H9 (cell line): ENCODE measurements around the gene ANTXRL. TPM values are rescaled to one million over a fixed set of nuclear protein-coding genes. Genes with fewer than 3 reads are reported as not detected.

Experiments
- DNase-seq: peaks from one replicate; pipeline ENCODE4 v3.0.0-alpha.2; 2017
- H2AFZ ChIP-seq: one replicate; pipeline ENCODE4 v1.6.1; 2013; ENCODE audit warnings: mild to moderate bottlenecking, low read length, control low read depth, moderate library complexity
- H2AK5ac ChIP-seq: 2 replicates; pipeline ENCODE4 v1.6.1; 2013; ENCODE audit warnings: low read length, control low read depth, mixed read lengths; ENCODE audit not compliant: insufficient read length
- H2BK120ac ChIP-seq: one replicate; pipeline ENCODE4 v1.6.1; 2013; ENCODE audit warnings: low read depth, mild to moderate bottlenecking, low read length, control low read depth, inconsistent platforms; ENCODE audit not compliant: poor library complexity, severe bottlenecking
- H2BK12ac ChIP-seq: 2 replicates; pipeline ENCODE4 v1.6.1; 2013; ENCODE audit warnings: low read length, control low read depth, mixed read lengths, low read depth; ENCODE audit not compliant: insufficient read length
- H2BK15ac ChIP-seq: 2 replicates; pipeline ENCODE4 v1.6.1; 2013; ENCODE audit warnings: low read depth, low read length, control low read depth
- H2BK20ac ChIP-seq: one replicate; pipeline ENCODE4 v1.6.1; 2013; ENCODE audit warnings: low read depth, mild to moderate bottlenecking, low read length, control low read depth, inconsistent platforms; ENCODE audit not compliant: poor library complexity, severe bottlenecking
- H2BK5ac ChIP-seq: 2 replicates; pipeline ENCODE4 v1.6.1; 2013; ENCODE audit warnings: low read length, control low read depth, mixed read lengths; ENCODE audit not compliant: insufficient read length
- H3K14ac ChIP-seq: 2 replicates; pipeline ENCODE4 v1.6.1; 2013; ENCODE audit warnings: low read length, control low read depth; ENCODE audit not compliant: insufficient read depth
- H3K18ac ChIP-seq: 2 replicates; pipeline ENCODE4 v1.6.1; 2013; ENCODE audit warnings: low read depth, mild to moderate bottlenecking, mixed read lengths, low read length, control low read depth; ENCODE audit not compliant: insufficient read length
- H3K23ac ChIP-seq: 2 replicates; pipeline ENCODE4 v1.6.1; 2013; ENCODE audit warnings: low read length, control low read depth, mixed read lengths, low read depth; ENCODE audit not compliant: insufficient read length
- H3K23me2 ChIP-seq: 2 replicates; pipeline ENCODE4 v1.6.1; 2013; ENCODE audit warnings: low read depth, mild to moderate bottlenecking, mixed read lengths, low read length, control low read depth; ENCODE audit not compliant: insufficient read length, poor library complexity, severe bottlenecking
- H3K27ac ChIP-seq: 2 replicates; pipeline ENCODE4 v1.5.1; 2013; ENCODE audit warnings: low read length, control low read depth, mixed read lengths, low read depth; ENCODE audit not compliant: insufficient read length
- H3K27me3 ChIP-seq: 2 replicates; pipeline ENCODE4 v1.6.1; 2013; ENCODE audit warnings: low read length, control low read depth, inconsistent platforms; ENCODE audit not compliant: insufficient read depth
- H3K4ac ChIP-seq: 2 replicates; pipeline ENCODE4 v1.6.1; 2013; ENCODE audit warnings: low read depth, mild to moderate bottlenecking, control low read depth, inconsistent platforms, low read length, moderate library complexity
- H3K4me1 ChIP-seq: 2 replicates; pipeline ENCODE4 v1.6.1; 2013; ENCODE audit warnings: low read length, control low read depth, inconsistent platforms; ENCODE audit not compliant: insufficient read depth
- H3K4me2 ChIP-seq: 2 replicates; pipeline ENCODE4 v1.6.1; 2013; ENCODE audit warnings: low read length, control low read depth, mixed read lengths; ENCODE audit not compliant: insufficient read length, insufficient read depth
- H3K56ac ChIP-seq: 2 replicates; pipeline ENCODE4 v1.6.1; 2013; ENCODE audit warnings: low read depth, mild to moderate bottlenecking, mixed read lengths, low read length, control low read depth; ENCODE audit not compliant: insufficient read length
- H3K79me1 ChIP-seq: 2 replicates; pipeline ENCODE4 v1.6.1; 2013; ENCODE audit warnings: low read depth, mild to moderate bottlenecking, moderate library complexity, low read length, control low read depth, inconsistent platforms; ENCODE audit not compliant: insufficient read depth, poor library complexity, severe bottlenecking
- H3K79me2 ChIP-seq: 2 replicates; pipeline ENCODE4 v1.6.1; 2013; ENCODE audit warnings: low read length, control low read depth, inconsistent platforms; ENCODE audit not compliant: insufficient read depth
- H3K9ac ChIP-seq: 2 replicates; pipeline ENCODE4 v1.6.1; 2013; ENCODE audit warnings: low read length, control low read depth, mixed read lengths; ENCODE audit not compliant: insufficient read length; ENCODE audit errors: extremely low read depth
- H3K9me3 ChIP-seq: one replicate; pipeline ENCODE4 v1.6.1; 2013; ENCODE audit warnings: low read depth, low read length, inconsistent platforms; ENCODE audit not compliant: control insufficient read depth
- H3T11ph ChIP-seq: one replicate; pipeline ENCODE4 v1.6.1; 2013; ENCODE audit warnings: mild to moderate bottlenecking, low read length, control low read depth, inconsistent platforms
- H4K20me1 ChIP-seq: one replicate; pipeline ENCODE4 v1.6.1; 2013; ENCODE audit not compliant: control insufficient read depth, insufficient read length, insufficient read depth
- H4K5ac ChIP-seq: 2 replicates; pipeline ENCODE4 v1.6.1; 2013; ENCODE audit warnings: low read depth, mild to moderate bottlenecking, mixed read lengths, low read length, control low read depth; ENCODE audit not compliant: insufficient read length
- H4K8ac ChIP-seq: replicated peaks from 2 replicates; pipeline ENCODE4 v1.6.1; 2013; ENCODE audit warnings: low read length, control low read depth, mixed read lengths, low read depth; ENCODE audit not compliant: insufficient read length
- H4K91ac ChIP-seq: 2 replicates; pipeline ENCODE4 v1.6.1; 2013; ENCODE audit warnings: low read depth, mild to moderate bottlenecking, moderate library complexity, mixed read lengths, low read length, control low read depth; ENCODE audit not compliant: insufficient read length
- H3K27ac Mint-ChIP-seq, 3 experiments: 2 replicates in 2 of 3; 3 replicates in 1 of 3; pipeline ENCODE4 v1.8.0; 2020 to 2021; ENCODE audit warnings: mixed read lengths in 3 of 3, mild to moderate bottlenecking in 1 of 3, moderate library complexity in 1 of 3
- H3K27me3 Mint-ChIP-seq: 2 replicates; pipeline ENCODE4 v1.8.0; 2021; ENCODE audit warnings: low read depth, mild to moderate bottlenecking, moderate library complexity, mixed read lengths
- H3K36me3 Mint-ChIP-seq, 3 experiments: 2 replicates in 2 of 3; 3 replicates in 1 of 3; pipeline ENCODE4 v1.8.0; 2020 to 2021; ENCODE audit warnings: low read depth in 3 of 3, mixed read lengths in 3 of 3; ENCODE audit not compliant: insufficient read depth in 1 of 3
- H3K4me1 Mint-ChIP-seq, 2 experiments: 2 replicates each; pipeline ENCODE4 v1.8.0; 2020; ENCODE audit warnings: mixed read lengths in 2 of 2
- H3K4me3 Mint-ChIP-seq, 2 experiments: 2 replicates in 1 of 2; 3 replicates in 1 of 2; pipeline ENCODE4 v1.8.0; 2020 to 2021; ENCODE audit warnings: mild to moderate bottlenecking in 2 of 2, mixed read lengths in 2 of 2, moderate library complexity in 1 of 2
- H3K9me3 Mint-ChIP-seq, 2 experiments: 2 replicates in 1 of 2; 3 replicates in 1 of 2; pipeline ENCODE4 v1.8.0; 2020; ENCODE audit warnings: mild to moderate bottlenecking in 2 of 2, mixed read lengths in 2 of 2, moderate library complexity in 1 of 2
- WGBS: extraction: QIAGEN DNeasy Blood & Tissue Kit; methylation state at CpG from one replicate; pipeline ENCODE4 v1.1.7; 2013; ENCODE audit warnings: missing lambda C conversion rate, low lambda C conversion rate, mixed read lengths; ENCODE audit not compliant: insufficient read length; ENCODE audit errors: extremely low coverage; 5-methylcytosine and 5-hydroxymethylcytosine counted together
- total RNA-seq: library from RNA; stranded (reverse); gene quantifications from 2 replicates; pipeline ENCODE4 v1.2.1, GENCODE V29; 2021
- TF ChIP-seq, protein P1 (sequence below): fragments of 200-600 bp; sonication (generic); conservative IDR thresholded peaks from 3 replicates; pipeline ENCODE4 v1.8.0; 2021; ENCODE audit warnings: antibody characterized with exemption, mild to moderate bottlenecking

The ANTXRL gene
- total RNA-seq, 1 experiment from 2014 or later = not detected

DNA sequence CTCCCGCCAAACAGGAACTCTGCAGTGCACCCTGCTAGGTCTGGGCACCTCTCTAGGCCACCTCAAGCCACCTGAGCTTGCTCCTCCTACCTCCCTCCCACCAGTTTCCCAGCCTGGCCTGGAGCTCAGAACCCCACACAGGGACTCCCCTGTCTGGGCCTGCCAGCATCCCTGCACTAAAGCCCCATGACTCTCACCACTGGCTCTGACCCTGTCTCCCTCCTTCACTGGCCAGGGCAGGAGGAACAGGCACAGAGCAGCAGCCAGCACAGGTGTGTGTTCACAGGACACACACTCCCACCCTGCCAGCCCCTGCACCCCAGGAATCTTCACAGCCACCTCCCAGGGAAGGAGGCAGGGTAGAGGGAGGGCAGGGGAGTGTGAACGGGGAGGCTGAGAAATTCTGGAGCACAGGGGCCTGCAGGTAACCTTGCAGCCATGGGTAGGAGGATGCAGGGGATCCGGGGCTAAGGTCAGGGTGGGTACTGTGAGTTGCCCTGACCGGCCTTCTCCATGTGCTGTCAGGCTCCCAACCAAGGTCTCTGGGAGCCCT, 13.9 kb upstream of the ANTXRL start:
- Histone ChIP-seq H3K23ac (no peak overlapping the region), H3K4ac (no peak overlapping the region), H2BK12ac (no peak overlapping the region), H3K79me2 (no peaks in the 10 kb centered on the region), H3K27me3 (no peaks in the 10 kb centered on the region), H2AFZ (no peak overlapping the region), H2BK20ac (no peak overlapping the region), H3K23me2 (no peaks in the 10 kb centered on the region), H3K56ac (no peak overlapping the region), H3K9ac (no peak overlapping the region), H4K91ac (no peak overlapping the region), H4K8ac (no peak overlapping the region), H3K4me2 (no peak overlapping the region), H2BK15ac (no peak overlapping the region), H2AK5ac (no peak overlapping the region), H3T11ph (no peak overlapping the region), H4K5ac (no peak overlapping the region), H4K20me1 (no peaks in the 10 kb centered on the region), H3K14ac (no peak overlapping the region; the same call in 1 of the 2 replicates), H3K9me3 (no peaks in the 10 kb centered on the region), H3K79me1 (no peaks in the 10 kb centered on the region), H3K27ac (no peak overlapping the region), H2BK120ac (no peak overlapping the region), H2BK5ac (no peak overlapping the region), H3K4me1 (no peaks in the 10 kb centered on the region), H3K18ac (no peak overlapping the region)
- Mint-ChIP-seq H3K4me3 (no peak overlapping the region), H3K4me1 (peaks cover 10% of the 10 kb centered on the region in 2 experiments), H3K27ac (peak overlapping the region in 1 of 3 experiments; percentile 54; a peak in 1 of 7 replicates), H3K9me3 (no peaks in the 10 kb centered on the region), H3K36me3 (no peaks in the 10 kb centered on the region), H3K27me3 (peaks cover 7% of the 10 kb centered on the region; the same call in 1 of the 2 replicates)
- TF ChIP-seq, protein P1, sequence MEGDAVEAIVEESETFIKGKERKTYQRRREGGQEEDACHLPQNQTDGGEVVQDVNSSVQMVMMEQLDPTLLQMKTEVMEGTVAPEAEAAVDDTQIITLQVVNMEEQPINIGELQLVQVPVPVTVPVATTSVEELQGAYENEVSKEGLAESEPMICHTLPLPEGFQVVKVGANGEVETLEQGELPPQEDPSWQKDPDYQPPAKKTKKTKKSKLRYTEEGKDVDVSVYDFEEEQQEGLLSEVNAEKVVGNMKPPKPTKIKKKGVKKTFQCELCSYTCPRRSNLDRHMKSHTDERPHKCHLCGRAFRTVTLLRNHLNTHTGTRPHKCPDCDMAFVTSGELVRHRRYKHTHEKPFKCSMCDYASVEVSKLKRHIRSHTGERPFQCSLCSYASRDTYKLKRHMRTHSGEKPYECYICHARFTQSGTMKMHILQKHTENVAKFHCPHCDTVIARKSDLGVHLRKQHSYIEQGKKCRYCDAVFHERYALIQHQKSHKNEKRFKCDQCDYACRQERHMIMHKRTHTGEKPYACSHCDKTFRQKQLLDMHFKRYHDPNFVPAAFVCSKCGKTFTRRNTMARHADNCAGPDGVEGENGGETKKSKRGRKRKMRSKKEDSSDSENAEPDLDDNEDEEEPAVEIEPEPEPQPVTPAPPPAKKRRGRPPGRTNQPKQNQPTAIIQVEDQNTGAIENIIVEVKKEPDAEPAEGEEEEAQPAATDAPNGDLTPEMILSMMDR = no peak
- DNase-seq = peak; percentile 17
- no CpG with 5 or more reads among the region's 4 CpGs for WGBS
